HG03432 (cell line): ENCODE results near the gene BEST2.
A peak's percentile ranks its signal among the peaks of the same experiment; 100 is the strongest.

Experiments used
- ATAC-seq: cut with Tn5 transposase; IDR thresholded peaks from one replicate; pipeline ENCODE4 v1.9.1; 2021; ENCODE audit warnings: mild to moderate bottlenecking, moderate library complexity; ENCODE audit not compliant: unreplicated experiment

Gene BEST2

GRCh38 chr19:12766051-12766521 is 14.5 kb downstream of the BEST2 start:
- ATAC-seq, result peak; percentile 44

- no peak for ATAC-seq
Observed at GRCh38 chr19:12767150-12767549, 15.6 kb downstream of the BEST2 start.

GRCh38 chr19:12767666-12768065 is 16.1 kb downstream of the BEST2 start:
- no peak for ATAC-seq

- ATAC-seq, result no peak
Observed at GRCh38 chr19:12769689-12770088, 18.1 kb downstream of the BEST2 start.

GRCh38 chr19:12770922-12771321 is 19.3 kb downstream of the BEST2 start:
- ATAC-seq, result no peak

GRCh38 chr19:12772323-12772722 is 20.7 kb downstream of the BEST2 start:
- ATAC-seq, result no peak

- ATAC-seq, result no peak
Observed at GRCh38 chr19:12773571-12773970, 22.0 kb downstream of the BEST2 start.

GRCh38 chr19:12774588-12775555 is 23.3 kb downstream of the BEST2 start, which contains the start of gene HOOK2:
Gene HOOK2, minus strand, starts transcription at chr19:12775552. Its CDS starts 103 bp downstream, at chr19:12775449.
- ATAC-seq, result no peak

GRCh38 chr19:12777217-12778016 is 25.8 kb downstream of the BEST2 start:
- peak; percentile 47 for ATAC-seq

GRCh38 chr19:12778017-12778904 is 26.7 kb downstream of the BEST2 start:
- ATAC-seq, result no peak

- ATAC-seq, result no peak
Observed at GRCh38 chr19:12778905-12779161, 27.2 kb downstream of the BEST2 start.

GRCh38 chr19:12779162-12779993 is 27.8 kb downstream of the BEST2 start:
- ATAC-seq, result no peak

- ATAC-seq, result no peak
Observed at GRCh38 chr19:12782174-12782423, 30.5 kb downstream of the BEST2 start.

- ATAC-seq, result peak; percentile 39
Observed at GRCh38 chr19:12782424-12783290, 31.1 kb downstream of the BEST2 start.

GRCh38 chr19:12783291-12783848 is 31.8 kb downstream of the BEST2 start:
- ATAC-seq, result no peak

- no peak for ATAC-seq
Observed at GRCh38 chr19:12783849-12784393, 32.3 kb downstream of the BEST2 start.

- no peak for ATAC-seq
Observed at GRCh38 chr19:12784394-12784870, 32.8 kb downstream of the BEST2 start.

GRCh38 chr19:12784871-12785430 is 33.4 kb downstream of the BEST2 start:
- no peak for ATAC-seq
